Mammary epithelial cell (primary cell): Measurements from ENCODE around the gene TMEM145.

Experiments used
- CTCF ChIP-seq, 2 donors: IDR thresholded peaks in 1 of 2; conservative IDR thresholded peaks in 1 of 2; 2 replicates each; pipeline ENCODE4 v1.5.1; 2011 to 2012; ENCODE audit warnings: inconsistent platforms in 2 of 2, low read length in 2 of 2, mild to moderate bottlenecking in 2 of 2, control low read depth in 1 of 2, low read depth in 1 of 2; ENCODE audit not compliant: insufficient read depth in 1 of 2; ENCODE audit errors: extremely low read depth in 1 of 2
- EZH2 ChIP-seq: IDR thresholded peaks from 2 replicates; pipeline ENCODE4 v1.6.1; 2012; ENCODE audit warnings: low read length, inconsistent platforms, borderline replicate concordance

GRCh38 chr19:42324655-42325307 is 11.7 kb downstream of the TMEM145 start:
- TF ChIP-seq EZH2 (no peak), CTCF (conservative IDR thresholded peaks at IDR 0.05 in 1 of 2, IDR thresholded peaks at IDR 0.05 in 1 of 2; ENCODE audit: extremely low read depth in 1 of 2, insufficient read depth in 1 of 2, low read depth in 1 of 2, low read length in 2 of 2) (no peak)
